GDM1 (cell line): ENCODE results near the gene KDM2A.

Source experiments
- DNase-seq: peaks from one replicate; lab custom pipeline; 2025; lab: John Stamatoyannopoulos, UW

Gene KDM2A

GRCh38 chr11:67301313-67301921 is 182.4 kb downstream of the KDM2A start:
- no peak for DNase-seq

GRCh38 chr11:67301951-67302516 is 183.0 kb downstream of the KDM2A start:
- DNase-seq = no peak

GRCh38 chr11:67302571-67303131 is 183.6 kb downstream of the KDM2A start:
- no peak for DNase-seq

DNA sequence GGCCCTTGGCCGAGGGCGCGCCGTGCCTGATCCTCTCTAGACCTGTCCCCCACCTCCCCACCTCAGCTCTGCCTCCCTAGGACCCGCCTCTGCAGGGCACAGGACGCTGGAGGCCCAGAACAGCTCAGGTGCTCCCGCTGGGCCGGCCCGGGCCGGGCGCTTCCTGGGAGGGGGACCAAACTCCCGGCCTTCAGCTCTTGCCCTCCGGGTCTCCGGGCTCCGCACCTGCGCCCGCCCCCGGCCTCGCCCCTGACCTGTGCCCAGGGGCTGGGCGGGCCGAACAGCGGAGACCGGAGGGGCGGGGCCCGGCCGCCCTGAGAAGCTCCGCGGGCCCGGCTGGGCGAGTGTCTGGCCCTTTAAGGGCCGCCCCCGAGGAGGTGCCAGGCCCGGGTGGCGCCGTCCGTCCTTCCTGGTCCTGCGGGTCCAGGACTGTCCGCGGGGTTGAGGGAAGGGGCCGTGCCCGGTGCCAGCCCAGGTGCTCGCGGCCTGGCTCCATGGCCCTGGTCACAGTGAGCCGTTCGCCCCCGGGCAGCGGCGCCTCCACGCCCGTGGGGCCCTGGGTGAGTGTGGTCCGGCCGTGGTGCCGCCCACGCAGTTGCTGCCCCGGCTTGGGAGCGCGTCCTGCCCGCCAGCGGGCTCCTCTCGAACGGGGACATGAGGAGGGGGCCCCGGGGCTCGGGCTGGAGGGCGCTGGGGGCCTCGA is 184.2 kb downstream of the KDM2A start, which contains the start of gene SSH3:
Gene SSH3, plus strand, starts transcription at position 399 of the 703 bp plus-strand sequence. Its CDS starts 96 bp downstream, at position 495.
- DNase-seq = no peak

DNA sequence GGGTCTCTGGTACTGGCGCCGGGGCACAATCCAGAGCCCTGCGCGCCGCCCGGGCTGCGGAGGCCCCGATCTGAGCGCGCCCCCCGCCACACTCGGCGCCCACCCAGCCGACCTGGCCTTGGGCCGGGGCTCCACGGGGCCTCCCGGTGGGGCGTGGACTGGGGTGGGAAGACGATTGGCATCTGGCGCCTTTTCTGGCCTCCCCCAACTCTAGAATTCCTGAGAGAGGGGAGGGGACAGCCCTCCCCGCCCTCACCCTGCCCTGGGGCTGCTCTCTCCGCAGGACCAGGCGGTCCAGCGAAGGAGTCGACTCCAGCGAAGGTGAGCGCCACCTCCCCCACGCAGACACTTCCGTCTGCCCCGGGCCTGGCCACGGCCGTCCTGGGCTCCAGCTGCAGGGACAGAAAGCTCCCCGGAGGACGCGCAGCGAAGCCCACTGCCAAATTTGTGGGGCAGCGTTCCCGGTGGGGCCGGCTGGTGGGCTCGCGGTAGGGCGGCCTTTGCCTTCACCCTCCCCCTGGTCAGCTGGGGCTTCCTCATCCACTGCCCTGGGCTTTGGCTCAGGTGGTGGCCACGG is 184.9 kb downstream of the KDM2A start:
- DNase-seq = no peak

GRCh38 chr11:67304511-67305113 is 185.5 kb downstream of the KDM2A start:
- no peak for DNase-seq

- DNase-seq = no peak
Measured at GRCh38 chr11:67306769-67307544, 187.9 kb downstream of the KDM2A start.

- DNase-seq = no peak
Measured at GRCh38 chr11:67307545-67308001, 188.5 kb downstream of the KDM2A start.
